Osteocyte (in vitro differentiated cells): ENCODE measurements around the gene CDKN1C. TPM values are rescaled to one million over a fixed set of nuclear protein-coding genes. Genes with fewer than 3 reads are reported as not detected.

Experiments used
- DNase-seq: peaks from one replicate; pipeline ENCODE4 v3.0.0; 2021; ENCODE audit warnings: mixed read lengths; ENCODE audit not compliant: unreplicated experiment; ENCODE audit errors: extremely low spot score
- H3K27ac Mint-ChIP-seq: one replicate; pipeline ENCODE4 v1.8.0; 2021; ENCODE audit warnings: mild to moderate bottlenecking, mixed read lengths; ENCODE audit not compliant: unreplicated experiment
- H3K27me3 Mint-ChIP-seq: one replicate; pipeline ENCODE4 v1.8.0; 2021; ENCODE audit warnings: mixed read lengths; ENCODE audit not compliant: unreplicated experiment
- H3K36me3 Mint-ChIP-seq: one replicate; pipeline ENCODE4 v1.8.0; 2021; ENCODE audit warnings: mixed read lengths; ENCODE audit not compliant: unreplicated experiment
- H3K4me1 Mint-ChIP-seq: one replicate; pipeline ENCODE4 v1.8.0; 2021; ENCODE audit warnings: mixed read lengths; ENCODE audit not compliant: unreplicated experiment
- H3K4me3 Mint-ChIP-seq: one replicate; pipeline ENCODE4 v1.8.0; 2021; ENCODE audit warnings: mild to moderate bottlenecking, moderate library complexity, mixed read lengths; ENCODE audit not compliant: unreplicated experiment
- H3K9me3 Mint-ChIP-seq: one replicate; pipeline ENCODE4 v1.8.0; 2021; ENCODE audit warnings: mixed read lengths; ENCODE audit not compliant: unreplicated experiment
- total RNA-seq: library from RNA; stranded (reverse); gene quantifications from 2 replicates; pipeline ENCODE4 v1.2.1, GENCODE V29; 2021
- TF ChIP-seq, protein P1 (sequence below): fragments of 200-600 bp; sonication (generic); IDR thresholded peaks from 2 replicates; pipeline ENCODE4 v1.5.0; 2021; ENCODE audit warnings: antibody characterized with exemption, mild to moderate bottlenecking, moderate library complexity

Gene CDKN1C
- total RNA-seq, 1 donor from 2014 or later: 19.2 TPM

- Mint-ChIP-seq H3K4me3 (no peak overlapping the region), H3K27me3 (no peaks in the 10 kb centered on the region), H3K27ac (no peak overlapping the region), H3K36me3 (no peaks in the 10 kb centered on the region), H3K9me3 (no peaks in the 10 kb centered on the region), H3K4me1 (peaks cover 25% of the 10 kb centered on the region)
- DNase-seq: no peak
- TF ChIP-seq, protein P1, sequence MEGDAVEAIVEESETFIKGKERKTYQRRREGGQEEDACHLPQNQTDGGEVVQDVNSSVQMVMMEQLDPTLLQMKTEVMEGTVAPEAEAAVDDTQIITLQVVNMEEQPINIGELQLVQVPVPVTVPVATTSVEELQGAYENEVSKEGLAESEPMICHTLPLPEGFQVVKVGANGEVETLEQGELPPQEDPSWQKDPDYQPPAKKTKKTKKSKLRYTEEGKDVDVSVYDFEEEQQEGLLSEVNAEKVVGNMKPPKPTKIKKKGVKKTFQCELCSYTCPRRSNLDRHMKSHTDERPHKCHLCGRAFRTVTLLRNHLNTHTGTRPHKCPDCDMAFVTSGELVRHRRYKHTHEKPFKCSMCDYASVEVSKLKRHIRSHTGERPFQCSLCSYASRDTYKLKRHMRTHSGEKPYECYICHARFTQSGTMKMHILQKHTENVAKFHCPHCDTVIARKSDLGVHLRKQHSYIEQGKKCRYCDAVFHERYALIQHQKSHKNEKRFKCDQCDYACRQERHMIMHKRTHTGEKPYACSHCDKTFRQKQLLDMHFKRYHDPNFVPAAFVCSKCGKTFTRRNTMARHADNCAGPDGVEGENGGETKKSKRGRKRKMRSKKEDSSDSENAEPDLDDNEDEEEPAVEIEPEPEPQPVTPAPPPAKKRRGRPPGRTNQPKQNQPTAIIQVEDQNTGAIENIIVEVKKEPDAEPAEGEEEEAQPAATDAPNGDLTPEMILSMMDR: no peak
These were observed 29.1 kb upstream of the CDKN1C start for GRCh38 chr11:2914455-2915195.

- no peak overlapping the region for H3K27ac Mint-ChIP-seq
- H3K4me3 Mint-ChIP-seq: no peak overlapping the region
- TF ChIP-seq, protein P1: no peak
These were observed 28.2 kb upstream of the CDKN1C start for GRCh38 chr11:2913776-2914175.

GRCh38 chr11:2913019-2913431 lies 27.4 kb upstream of the CDKN1C start:
- no peak overlapping the region for H3K4me3 Mint-ChIP-seq
- H3K36me3 Mint-ChIP-seq: no peaks in the 10 kb centered on the region

More at GRCh38 chr11:2913776-2914175, 28.2 kb upstream of the CDKN1C start:
- Mint-ChIP-seq H3K4me1 (peaks cover 25% of the 10 kb centered on the region), H3K27me3 (no peaks in the 10 kb centered on the region), H3K36me3 (no peaks in the 10 kb centered on the region), H3K9me3 (no peaks in the 10 kb centered on the region)
- no peak for DNase-seq

GRCh38 chr11:2912498-2912897 lies 26.9 kb upstream of the CDKN1C start:
- H3K9me3 Mint-ChIP-seq: no peaks in the 10 kb centered on the region
- no peaks in the 10 kb centered on the region for H3K36me3 Mint-ChIP-seq
- no peak overlapping the region for H3K4me3 Mint-ChIP-seq
- H3K27me3 Mint-ChIP-seq: no peaks in the 10 kb centered on the region
- DNase-seq: peak; percentile 92
- peak overlapping the region; percentile 81 for H3K27ac Mint-ChIP-seq
- TF ChIP-seq, protein P1: no peak
- H3K4me1 Mint-ChIP-seq: peaks cover 25% of the 10 kb centered on the region

More at GRCh38 chr11:2913019-2913431, 27.4 kb upstream of the CDKN1C start:
- DNase-seq: no peak
- Mint-ChIP-seq H3K9me3 (no peaks in the 10 kb centered on the region), H3K4me1 (peaks cover 25% of the 10 kb centered on the region), H3K27me3 (no peaks in the 10 kb centered on the region), H3K27ac (peak overlapping the region; percentile 81)
- TF ChIP-seq, protein P1: no peak

DNA sequence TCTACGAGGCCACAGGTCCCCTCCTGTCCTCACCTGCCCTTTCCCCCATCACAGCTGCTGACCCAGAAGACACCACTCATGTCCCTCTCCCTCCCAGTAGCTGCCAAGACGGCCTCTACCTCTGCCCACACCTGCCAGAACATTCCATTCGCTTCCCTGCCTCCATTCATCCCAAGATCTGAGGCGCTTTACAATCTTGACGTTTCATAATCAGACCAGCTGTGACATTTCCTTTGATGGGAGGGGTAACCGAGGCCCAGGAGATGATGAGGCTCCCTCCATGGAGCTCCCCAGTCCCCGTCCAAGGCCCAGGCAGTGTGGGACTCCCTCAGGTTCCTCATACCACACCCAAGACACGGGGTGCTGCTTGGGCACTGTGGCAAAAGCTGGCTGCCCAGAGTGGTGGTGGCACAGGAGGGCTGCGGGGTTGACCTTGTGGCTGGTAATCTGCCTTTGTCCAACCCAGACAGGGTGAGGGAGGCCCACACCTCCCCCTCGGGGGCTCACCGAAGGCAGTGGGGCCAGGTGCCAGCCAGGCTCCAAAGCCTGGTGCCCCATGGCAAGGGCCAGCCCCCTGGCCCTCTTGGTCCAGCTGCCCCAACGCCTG lies 26.3 kb upstream of the CDKN1C start:
- Mint-ChIP-seq H3K36me3 (no peaks in the 10 kb centered on the region), H3K4me3 (no peak overlapping the region), H3K4me1 (peaks cover 25% of the 10 kb centered on the region), H3K27ac (peak overlapping the region; percentile 56), H3K9me3 (no peaks in the 10 kb centered on the region), H3K27me3 (no peaks in the 10 kb centered on the region)
- TF ChIP-seq, protein P1: no peak
- DNase-seq: no peak
